GM23338 (cell line): ENCODE data around the gene MAP4. TPM values are rescaled to one million over a fixed set of nuclear protein-coding genes. Genes with fewer than 3 reads are reported as not detected.
"Not testable (repeated sequence)": the region's sequence is repeated elsewhere in the genome, so short reads cannot be mapped to it uniquely, and the experiment has no call there.

Experiments used
- ATAC-seq: fragments of 200-7000 bp; cut with Tn5 transposase; 3 replicates; pipeline ENCODE4 v1.9.1; 2020
- DNase-seq: peaks from one replicate; pipeline ENCODE4 v3.0.0-alpha.2; 2015; ENCODE audit warnings: low spot score
- H2AFZ ChIP-seq: fragments of 200-600 bp; sonication (generic); 2 replicates; pipeline ENCODE4 v1.8.0; 2016; ENCODE audit warnings: antibody characterized with exemption, mild to moderate bottlenecking, moderate library complexity
- H3F3A ChIP-seq: fragments of 200-600 bp; sonication (generic); replicated peaks from 2 replicates; pipeline ENCODE4 v1.8.0; 2017; ENCODE audit warnings: antibody characterized with exemption, mixed run types, low read depth
- H3K27ac ChIP-seq: fragments of 200-600 bp; sonication (generic); 2 replicates; pipeline ENCODE4 v1.6.1; 2016; ENCODE audit warnings: low read depth
- H3K27me3 ChIP-seq: fragments of 200-600 bp; sonication (generic); 2 replicates; pipeline ENCODE4 v1.8.0; 2016; ENCODE audit warnings: mild to moderate bottlenecking, mixed run types, moderate library complexity; ENCODE audit not compliant: insufficient read depth
- H3K36me3 ChIP-seq: fragments of 200-600 bp; sonication (generic); 2 replicates; pipeline ENCODE4 v1.8.0; 2016; ENCODE audit warnings: mild to moderate bottlenecking; ENCODE audit not compliant: insufficient read depth
- H3K4me1 ChIP-seq: fragments of 200-600 bp; sonication (generic); 2 replicates; pipeline ENCODE4 v1.8.0; 2016; ENCODE audit warnings: mild to moderate bottlenecking, moderate library complexity; ENCODE audit not compliant: insufficient read depth
- H3K4me2 ChIP-seq: fragments of 200-600 bp; sonication (generic); 2 replicates; pipeline ENCODE4 v1.7.1; 2017; ENCODE audit warnings: mixed run types
- H3K4me3 ChIP-seq: fragments of 200-600 bp; sonication (generic); 2 replicates; pipeline ENCODE4 v1.6.1; 2016; ENCODE audit warnings: mixed run types
- H3K79me2 ChIP-seq: fragments of 200-600 bp; sonication (generic); replicated peaks from 2 replicates; pipeline ENCODE4 v1.8.0; 2017; ENCODE audit warnings: mild to moderate bottlenecking; ENCODE audit not compliant: insufficient read depth
- H3K9me2 ChIP-seq: fragments of 200-600 bp; sonication (generic); 2 replicates; pipeline ENCODE4 v1.8.0; 2017; ENCODE audit not compliant: insufficient read depth
- H4K20me1 ChIP-seq: fragments of 200-600 bp; sonication (generic); replicated peaks from 2 replicates; pipeline ENCODE4 v1.8.0; 2017; ENCODE audit warnings: mild to moderate bottlenecking; ENCODE audit not compliant: insufficient read depth
- H3K27ac Mint-ChIP-seq: 2 replicates; pipeline ENCODE4 v1.8.0; 2020; ENCODE audit warnings: inconsistent platforms, mild to moderate bottlenecking, moderate library complexity, mixed read lengths
- H3K27me3 Mint-ChIP-seq: 3 replicates; pipeline ENCODE4 v1.8.0; 2022; ENCODE audit warnings: low read depth, mild to moderate bottlenecking, moderate library complexity, mixed read lengths, inconsistent platforms; ENCODE audit not compliant: insufficient read depth, poor library complexity
- H3K36me3 Mint-ChIP-seq: 3 replicates; pipeline ENCODE4 v1.8.0; 2021; ENCODE audit warnings: low read depth, mild to moderate bottlenecking, inconsistent platforms, moderate library complexity, mixed read lengths
- H3K4me1 Mint-ChIP-seq: 3 replicates; pipeline ENCODE4 v1.8.0; 2020; ENCODE audit warnings: mild to moderate bottlenecking, inconsistent platforms, mixed read lengths
- H3K4me3 Mint-ChIP-seq: 3 replicates; pipeline ENCODE4 v1.8.0; 2021; ENCODE audit warnings: moderate library complexity, mild to moderate bottlenecking, inconsistent platforms, mixed read lengths
- H3K9me3 Mint-ChIP-seq: 3 replicates; pipeline ENCODE4 v1.8.0; 2020; ENCODE audit warnings: moderate library complexity, mild to moderate bottlenecking, inconsistent platforms, mixed read lengths
- CREB1 ChIP-seq: fragments of 250-450 bp; sonication (Bioruptor Pico); IDR thresholded peaks from 2 replicates; pipeline ENCODE4 v1.5.0; 2020; ENCODE audit warnings: low read depth, mild to moderate bottlenecking, moderate library complexity
- CTCF ChIP-seq, 2 experiments: fragments of 200-600 bp in 1 of 2; sonication (generic) in 1 of 2; conservative IDR thresholded peaks; 2 replicates each; pipeline versions ENCODE4 v1.5.1 to v1.6.1; 2016 to 2017; ENCODE audit warnings: antibody characterized with exemption in 2 of 2, low read depth in 2 of 2, mild to moderate bottlenecking in 2 of 2, moderate library complexity in 1 of 2
- EZH2phosphoT487 ChIP-seq: fragments of 200-600 bp; sonication (generic); IDR thresholded peaks from one replicate; pipeline ENCODE4 v1.8.1; 2018; ENCODE audit warnings: antibody characterized with exemption; ENCODE audit not compliant: unreplicated experiment
- NANOG ChIP-seq: IDR thresholded peaks from 2 replicates; pipeline ENCODE4 v1.6.1; 2016; ENCODE audit warnings: antibody characterized with exemption, borderline replicate concordance
- POLR2AphosphoS5 ChIP-seq: IDR thresholded peaks from 2 replicates; pipeline ENCODE4 v1.6.1; 2016; ENCODE audit warnings: antibody characterized with exemption, low read depth
- REST ChIP-seq: IDR thresholded peaks from one replicate; pipeline ENCODE4 v1.6.1; 2018; ENCODE audit warnings: antibody characterized with exemption; ENCODE audit not compliant: unreplicated experiment
- STAT1 ChIP-seq: IDR thresholded peaks from one replicate; pipeline ENCODE4 v1.6.1; 2016; ENCODE audit warnings: antibody characterized with exemption; ENCODE audit not compliant: unreplicated experiment
- ZNF331 ChIP-seq: fragments of 250-450 bp; sonication (Bioruptor Pico); IDR thresholded peaks from 2 replicates; pipeline ENCODE4 v1.5.0; 2020; ENCODE audit warnings: low read depth, mild to moderate bottlenecking, moderate library complexity
- polyA plus RNA-seq: library from polyadenylated mRNA; unstranded; fragments of >200 nt; fragmentation: Nextera tagmentation; extraction: Ambion mirVana; gene quantifications from 2 replicates; pipeline ENCODE4 v1.2.1, GENCODE V29; 2016
- total RNA-seq: library from RNA; depleted of rRNA; stranded (reverse); fragments of >200 nt; shearing (Covaris generic); gene quantifications from 2 replicates; pipeline ENCODE4 v1.2.3, GENCODE V29; 2014

The MAP4 gene
- total and polyA plus RNA-seq, 2 experiments from 2014 or later = 103 to 113 TPM

GRCh38 chr3:47887991-47888390, 128.2 kb downstream of the MAP4 start:
- not testable (repeated sequence) for H3K36me3 ChIP-seq, H3K4me3 Mint-ChIP-seq, H3K9me3 Mint-ChIP-seq, H3K4me3 ChIP-seq, H3K27ac ChIP-seq, H2AFZ ChIP-seq, H4K20me1 ChIP-seq, H3F3A ChIP-seq, H3K4me2 ChIP-seq, ATAC-seq, DNase-seq, H3K27me3 ChIP-seq, H3K79me2 ChIP-seq, H3K9me2 ChIP-seq
- Mint-ChIP-seq H3K36me3 (peaks cover 34% of the 10 kb centered on the region), H3K27ac (peak overlapping the region; percentile 56; the same call in 1 of the 2 replicates), H3K4me1 (peaks cover 41% of the 10 kb centered on the region), H3K27me3 (peaks cover 10% of the 10 kb centered on the region)
- peaks cover 30% of the 10 kb centered on the region for H3K4me1 ChIP-seq

- peaks cover 7% of the 10 kb centered on the region for H3K4me1 ChIP-seq
- no peaks in the 10 kb centered on the region for H3F3A ChIP-seq
- H3K9me3 Mint-ChIP-seq = no peaks in the 10 kb centered on the region
- H4K20me1 ChIP-seq = no peaks in the 10 kb centered on the region
- H3K4me2 ChIP-seq = no peak overlapping the region
- no peaks in the 10 kb centered on the region for H3K27me3 ChIP-seq
- DNase-seq (no peak), ATAC-seq (no peak)
- no peak overlapping the region for H3K4me3 ChIP-seq
- TF ChIP-seq EZH2phosphoT487 (no peak), POLR2AphosphoS5 (no peak), CREB1 (CRISPR knock-in tag) (no peak), STAT1 (no peak), REST (no peak)
- peaks cover 7% of the 10 kb centered on the region for H3K27me3 Mint-ChIP-seq
- peaks cover 13% of the 10 kb centered on the region for H3K4me1 Mint-ChIP-seq
- 0 out of 2 replicates have a peak overlapping the region, but pooled peaks have one; percentile 55 for H3K27ac ChIP-seq
- no peak overlapping the region for H2AFZ ChIP-seq
- no peaks in the 10 kb centered on the region for H3K36me3 ChIP-seq
- peaks cover 45% of the 10 kb centered on the region for H3K36me3 Mint-ChIP-seq
- no peak overlapping the region for H3K4me3 Mint-ChIP-seq
- H3K27ac Mint-ChIP-seq = no peak overlapping the region
- H3K79me2 ChIP-seq = peaks cover 9% of the 10 kb centered on the region
- H3K9me2 ChIP-seq = peaks cover 8% of the 10 kb centered on the region
Measured at GRCh38 chr3:47885168-47885567, 131.0 kb downstream of the MAP4 start.

GRCh38 chr3:47884603-47885002, 131.6 kb downstream of the MAP4 start:
- H3K4me1 Mint-ChIP-seq = peaks cover 8% of the 10 kb centered on the region
- TF ChIP-seq REST (no peak), ZNF331 (CRISPR knock-in tag) (no peak), CTCF (conservative IDR thresholded peaks at IDR 0.05; ENCODE audit: low read depth in 2 of 2) (no peak), NANOG (no peak), EZH2phosphoT487 (no peak)
- H3K27ac Mint-ChIP-seq = no peak overlapping the region
- Histone ChIP-seq H4K20me1 (no peaks in the 10 kb centered on the region), H3K4me1 (peaks cover 1% of the 10 kb centered on the region), H3K79me2 (peaks cover 6% of the 10 kb centered on the region), H3F3A (no peaks in the 10 kb centered on the region), H3K27ac (0 out of 2 replicates have a peak overlapping the region, but pooled peaks have one; percentile 55), H3K4me3 (no peak overlapping the region), H3K36me3 (no peaks in the 10 kb centered on the region), H2AFZ (no peak overlapping the region), H3K4me2 (no peak overlapping the region), H3K27me3 (no peaks in the 10 kb centered on the region), H3K9me2 (peaks cover 8% of the 10 kb centered on the region)
- ATAC-seq (peak; percentile 28; the same call in 1 of the 3 replicates), DNase-seq (no peak)
- H3K36me3 Mint-ChIP-seq = peaks cover 45% of the 10 kb centered on the region
- no peak overlapping the region for H3K4me3 Mint-ChIP-seq
- H3K9me3 Mint-ChIP-seq = no peaks in the 10 kb centered on the region
- H3K27me3 Mint-ChIP-seq = peaks cover 7% of the 10 kb centered on the region
